ENCODE results near the gene ADSL. TPM values are rescaled to one million over a fixed set of nuclear protein-coding genes. Genes with fewer than 3 reads are reported as not detected.

Gene ADSL
- total RNA-seq, 1 experiment from 2014 or later, result 126 TPM

GRCh38 chr22:40422558-40423309 lies 76.4 kb downstream of the ADSL start (continued):
- TF ChIP-seq ELF1 (IDR thresholded peaks at IDR 0.05; ENCODE audit: borderline replicate concordance, low read depth) (no peak), ZFX (IDR thresholded peaks at IDR 0.05) (no peak), CBX3 (IDR thresholded peaks at IDR 0.05; ENCODE audit: low read depth) (no peak), POLR2A (IDR thresholded peaks at IDR 0.05; ENCODE audit: borderline replicate concordance, extremely low read depth, insufficient read depth, insufficient read length) (no peak), EZH2 (IDR thresholded peaks at IDR 0.05) (no peak), SIN3A (IDR thresholded peaks at IDR 0.05; ENCODE audit: low read depth) (no peak), SP1 (IDR thresholded peaks at IDR 0.05; ENCODE audit: low read depth) (no peak), EZH2phosphoT487 (IDR thresholded peaks at IDR 0.05; ENCODE audit: borderline replicate concordance) (no peak)

- CTCF ChIA-PET, result no interaction called here
- no peaks in the 10 kb centered on the region; a peak in 1 of 4 replicates for H3K36me3 ChIP-seq (ENCODE audit: control insufficient read depth in 1 of 2, insufficient read depth in 2 of 2, low read length in 2 of 2)
- no peaks in the 10 kb centered on the region for H4K20me1 ChIP-seq (ENCODE audit: insufficient read depth)
- no peaks in the 10 kb centered on the region for H3K9me2 ChIP-seq (ENCODE audit: insufficient read depth)
- POLR2A ChIA-PET, result no interaction called here
- DNase-seq (ENCODE audit: low read depth, low spot score) (no peak), ATAC-seq (no peak)
- H3K9me3 ChIP-seq (ENCODE audit: control insufficient read depth in 1 of 2, insufficient read depth in 1 of 2, low read depth in 1 of 2, low read length in 2 of 2), result no peaks in the 10 kb centered on the region
- no TSS peak for BruUV-seq (replicated peaks)
- RAD21 ChIA-PET (ENCODE audit: low non-redundant PET in 1 of 2, low total read pairs in 2 of 2, uncharacterized antibody in 2 of 2, unreplicated experiment in 2 of 2), result no interaction called here
- no peaks in the 10 kb centered on the region for H3K4me1 ChIP-seq (ENCODE audit: control insufficient read depth in 1 of 2, insufficient read depth in 2 of 2, low read length in 2 of 2)
- no peak for TF ChIP-seq SP1 (IDR thresholded peaks at IDR 0.05; ENCODE audit: low read depth)
- no peak for TF ChIP-seq ZNF274 (IDR thresholded peaks at IDR 0.05; ENCODE audit: low read depth, low read length)
- no peak for TF ChIP-seq EZH2phosphoT487 (IDR thresholded peaks at IDR 0.05; ENCODE audit: borderline replicate concordance)
- no peak for TF ChIP-seq TCF7L2 (IDR thresholded peaks at IDR 0.05; ENCODE audit: borderline replicate concordance, extremely low read depth, insufficient read depth, insufficient read length)
- TF ChIP-seq ZFX (IDR thresholded peaks at IDR 0.05), result no peak
- no peak for TF ChIP-seq EZH2 (IDR thresholded peaks at IDR 0.05)
- no peak for TF ChIP-seq FOSL1 (IDR thresholded peaks at IDR 0.05; ENCODE audit: low read depth)
- no peak for TF ChIP-seq ELF1 (IDR thresholded peaks at IDR 0.05; ENCODE audit: borderline replicate concordance, low read depth)
- no peak for TF ChIP-seq ZBTB33 (IDR thresholded peaks at IDR 0.05; ENCODE audit: extremely low read depth, insufficient replicate concordance, low read length)
- no peak for TF ChIP-seq SRF (IDR thresholded peaks at IDR 0.05; ENCODE audit: low read depth)
- TF ChIP-seq YY1 (IDR thresholded peaks at IDR 0.05; ENCODE audit: extremely low read depth, insufficient replicate concordance, low read depth, low read length), result no peak
- TF ChIP-seq CEBPB (IDR thresholded peaks at IDR 0.05; ENCODE audit: low read depth), result no peak
- TF ChIP-seq SIN3A (IDR thresholded peaks at IDR 0.05; ENCODE audit: low read depth), result no peak
- TF ChIP-seq RAD21 (IDR thresholded peaks at IDR 0.05; ENCODE audit: low read depth), result no peak
- no peak overlapping the region for H3K27ac ChIP-seq (ENCODE audit: low read depth, low read length)
- intact Hi-C loops (cut with micrococcal nuclease), result no loop called here
- H3K9ac ChIP-seq (ENCODE audit: low read length), result no peak overlapping the region
- no peaks in the 10 kb centered on the region for H3K79me2 ChIP-seq (ENCODE audit: insufficient read depth, low read length)
- no peak overlapping the region for H2AFZ ChIP-seq (ENCODE audit: low read depth, low read length, poor library complexity, severe bottlenecking)
- H3K4me3 ChIP-seq (replicated peaks in 1 of 2; ENCODE audit: low read depth in 1 of 2, low read length in 2 of 2), result no peak overlapping the region
- no peaks in the 10 kb centered on the region for H3K27me3 ChIP-seq (ENCODE audit: insufficient read depth, low read length)
- H3K4me2 ChIP-seq (ENCODE audit: low read length), result no peak overlapping the region
Observed at GRCh38 chr22:40423310-40423688, 77.0 kb downstream of the ADSL start.

Data from HCT116 (cell line).